Measurements from ENCODE around the gene IQCK. TPM values are rescaled to one million over a fixed set of nuclear protein-coding genes. Genes with fewer than 3 reads are reported as not detected.

Gene IQCK
- total RNA-seq, 2 donors from 2014 or later: 7.9 to 9.5 TPM

DNA sequence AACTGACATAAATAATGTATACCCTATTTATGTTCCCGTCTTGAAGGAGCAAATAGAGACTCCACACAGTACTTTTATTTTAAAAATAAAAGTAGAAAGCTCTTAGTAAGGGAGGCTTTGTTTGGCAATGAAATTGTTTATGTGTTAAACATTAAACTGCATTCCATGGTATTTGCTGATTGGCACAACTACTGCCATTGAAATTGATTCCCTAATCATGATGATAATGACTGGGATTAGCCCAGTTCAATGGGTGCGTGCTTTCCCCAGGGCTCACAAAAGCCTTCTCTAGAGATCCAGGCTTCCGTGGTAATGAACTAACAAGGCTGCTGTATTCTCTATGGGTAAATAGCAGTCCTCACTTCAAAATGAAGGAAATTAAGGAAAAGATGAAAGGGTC, 99.1 kb downstream of the IQCK start:
- intact Hi-C loops (cut with DNase I): no loop called here
- DNase-seq (ENCODE audit: low spot score): no peak

DNA sequence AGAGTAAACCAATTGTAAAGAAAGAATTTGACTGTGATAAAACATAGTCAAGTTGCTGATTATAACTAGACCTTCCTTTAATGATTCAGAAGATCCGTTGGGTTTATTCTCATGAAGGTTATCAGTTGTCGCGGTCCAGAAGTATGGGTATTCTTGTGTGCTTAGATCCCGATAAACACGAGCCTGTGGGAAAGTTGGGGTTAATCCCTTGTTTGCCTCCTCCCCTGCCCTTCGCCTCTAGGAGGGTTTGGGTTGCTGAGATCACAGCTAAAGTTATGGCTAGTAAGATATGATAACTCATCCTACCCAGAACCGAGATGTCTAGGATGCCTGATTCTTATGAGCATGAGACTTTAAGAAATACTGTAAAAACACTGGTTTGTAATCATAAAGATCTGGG, 99.8 kb downstream of the IQCK start:
- intact Hi-C loops (cut with DNase I): no loop called here
- no peak for DNase-seq (ENCODE audit: low spot score)

DNA sequence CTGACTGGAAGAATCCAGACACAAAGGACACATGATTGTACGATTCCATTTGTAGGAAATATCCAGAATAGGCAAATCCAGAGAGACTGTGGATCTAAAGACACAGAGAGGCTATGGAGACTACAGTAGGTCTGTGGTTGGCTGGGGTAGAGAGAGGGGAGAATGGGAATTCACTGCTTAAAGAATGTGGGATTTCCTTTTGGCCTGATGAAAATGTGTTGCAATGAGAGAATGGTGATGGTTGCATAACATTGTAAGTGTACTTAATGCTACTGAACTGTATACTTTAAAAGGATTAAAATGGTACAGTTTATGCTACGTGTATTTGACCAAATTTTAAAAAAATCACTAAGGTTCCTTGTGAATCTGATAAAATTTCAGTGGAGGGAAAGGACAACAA, 104.5 kb downstream of the IQCK start:
- intact Hi-C loops (cut with DNase I): no loop called here
- no peak for DNase-seq (ENCODE audit: low spot score)

DNA sequence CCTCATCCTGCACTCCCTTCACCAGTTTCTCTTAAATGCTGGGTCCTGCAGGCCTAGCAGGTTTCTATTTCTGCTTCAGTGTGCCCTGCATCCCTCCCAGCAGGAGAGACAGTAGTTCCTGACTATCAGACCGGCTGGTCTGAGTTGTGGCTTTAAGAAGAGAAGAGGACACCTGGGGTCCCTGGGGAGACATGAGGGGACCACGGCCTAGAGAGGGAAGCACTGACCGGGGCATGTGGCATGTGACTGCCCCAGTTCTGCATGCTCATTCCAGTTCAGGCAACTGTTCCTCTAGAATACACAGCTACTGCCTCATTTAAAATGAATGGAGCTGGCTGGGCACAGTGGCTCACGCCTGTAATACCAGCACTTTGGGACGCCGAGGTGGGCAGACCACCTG, 105.3 kb downstream of the IQCK start:
- DNase-seq (ENCODE audit: low spot score): no peak
- intact Hi-C loops (cut with DNase I): no loop called here

DNA sequence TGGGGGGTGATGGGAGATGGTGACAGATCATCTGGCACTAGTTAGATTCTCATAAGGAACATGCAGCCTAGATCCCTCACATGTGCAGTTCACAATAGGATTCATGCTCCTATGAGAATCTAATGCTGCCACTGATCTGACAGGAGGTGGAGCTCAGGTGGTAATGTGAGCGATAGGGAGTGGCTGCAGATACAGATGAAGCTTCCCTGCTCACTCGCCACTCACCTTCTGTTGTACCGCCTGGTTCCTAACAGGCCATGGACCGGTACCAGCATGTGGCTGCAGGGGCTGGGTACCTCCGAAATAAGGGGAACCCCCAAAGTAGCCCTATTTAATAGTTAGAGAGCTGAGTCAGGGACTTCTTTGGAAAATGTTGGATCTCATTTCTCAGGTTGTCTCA, 106.1 kb downstream of the IQCK start:
- DNase-seq (ENCODE audit: low spot score): no peak
- intact Hi-C loops (cut with DNase I): no loop called here

GRCh38 chr16:19829844-19830692, 112.0 kb downstream of the IQCK start:
- no peak for DNase-seq (ENCODE audit: low spot score)
- intact Hi-C loops (cut with DNase I): no loop called here

- intact Hi-C loops (cut with DNase I): no loop called here
- DNase-seq (ENCODE audit: low spot score): no peak
Observed at GRCh38 chr16:19830902-19831560, 113.0 kb downstream of the IQCK start.

- intact Hi-C loops (cut with DNase I): no loop called here
- no peak for DNase-seq (ENCODE audit: low spot score)
Observed at GRCh38 chr16:19831678-19832077, 113.6 kb downstream of the IQCK start.

- intact Hi-C loops (cut with DNase I): no loop called here
- DNase-seq (ENCODE audit: low spot score): no peak
Observed at GRCh38 chr16:19833176-19833575, 115.1 kb downstream of the IQCK start.

- intact Hi-C loops (cut with DNase I): no loop called here
- DNase-seq (ENCODE audit: low spot score): no peak
Observed at GRCh38 chr16:19833581-19833980, 115.5 kb downstream of the IQCK start.

DNA sequence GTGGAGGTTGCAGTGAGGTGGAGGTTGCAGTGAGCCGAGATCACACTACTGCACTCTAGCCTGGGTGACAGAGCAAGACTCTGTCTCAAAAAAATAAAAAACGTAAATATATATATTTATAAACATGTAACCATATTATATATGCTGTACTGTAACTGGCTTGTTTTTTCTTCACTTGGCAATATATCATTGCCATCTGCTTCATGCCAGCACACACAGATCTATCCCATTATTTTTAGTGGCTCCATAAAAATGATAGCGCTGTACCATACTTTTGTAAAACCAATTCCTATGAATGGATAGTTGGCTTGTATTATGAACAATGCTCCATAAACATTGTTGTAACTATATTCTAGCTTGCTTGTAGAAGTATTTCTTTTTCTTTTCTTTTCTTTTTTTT, 117.1 kb downstream of the IQCK start:
- no peak for DNase-seq (ENCODE audit: low spot score)
- intact Hi-C loops (cut with DNase I): no loop called here

DNA sequence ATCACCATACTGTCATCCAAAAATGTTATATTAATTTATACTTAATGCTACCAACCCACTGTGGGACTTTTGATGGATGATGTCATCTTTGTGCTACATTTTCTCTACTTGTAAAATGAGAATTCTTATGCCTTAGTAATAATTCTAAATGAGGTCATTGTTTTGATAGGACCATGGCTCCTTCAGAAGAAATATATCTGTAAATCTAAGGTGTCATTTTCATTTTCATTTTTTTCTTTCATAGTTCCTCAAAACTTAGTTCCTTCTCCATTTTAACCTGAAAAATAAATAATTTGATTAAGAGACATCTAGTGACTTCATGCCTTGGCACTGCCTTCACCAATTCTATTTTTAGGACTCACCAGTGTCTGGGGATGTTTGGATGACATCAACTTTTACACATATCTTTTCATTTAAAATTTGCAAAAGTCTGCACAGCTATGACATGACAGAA, 117.9 kb downstream of the IQCK start:
- intact Hi-C loops (cut with DNase I): no loop called here
- no peak for DNase-seq (ENCODE audit: low spot score)

GRCh38 chr16:19837331-19837980, 119.4 kb downstream of the IQCK start:
- intact Hi-C loops (cut with DNase I): no loop called here
- no peak for DNase-seq (ENCODE audit: low spot score)

- intact Hi-C loops (cut with DNase I): loop anchor here in 1 of 2 donors (1.0 kb wide), 1 partner anchor 12 kb away; no protein-coding TSS in a partner anchor
- no peak for DNase-seq (ENCODE audit: low spot score)
Observed at GRCh38 chr16:19837984-19838707, 120.1 kb downstream of the IQCK start.

DNA sequence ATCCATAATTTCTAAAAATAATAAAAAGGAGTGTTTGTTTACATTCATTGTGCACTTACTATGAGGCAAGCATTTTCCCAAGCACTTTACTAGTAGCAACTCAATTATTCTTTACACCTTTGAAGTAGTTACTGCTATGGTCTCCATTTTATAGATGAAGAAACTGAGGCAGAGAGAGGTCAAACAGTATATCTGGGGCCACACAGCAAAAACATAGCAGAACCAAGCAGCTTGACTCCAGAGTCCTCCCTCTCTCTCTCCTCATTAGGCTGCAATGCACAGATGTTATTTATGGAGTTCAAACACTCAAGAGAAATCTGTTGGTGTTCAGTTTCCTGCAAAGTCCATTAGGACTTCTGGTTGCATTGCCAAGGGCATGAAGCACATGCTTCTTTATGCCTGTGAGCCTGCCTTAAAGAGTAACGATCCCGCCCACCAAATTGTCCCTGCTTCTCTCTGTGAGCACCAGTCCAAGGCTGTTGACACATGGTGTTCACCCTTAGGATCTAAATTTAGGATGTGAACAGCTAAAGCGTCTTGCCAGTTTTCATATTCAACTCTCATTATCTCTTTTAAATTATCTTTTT, 122.5 kb downstream of the IQCK start:
- intact Hi-C loops (cut with DNase I): no loop called here
- DNase-seq (ENCODE audit: low spot score): no peak

- no peak for DNase-seq (ENCODE audit: low spot score)
- intact Hi-C loops (cut with DNase I): no loop called here
Observed at GRCh38 chr16:19841184-19841583, 123.1 kb downstream of the IQCK start.

DNA sequence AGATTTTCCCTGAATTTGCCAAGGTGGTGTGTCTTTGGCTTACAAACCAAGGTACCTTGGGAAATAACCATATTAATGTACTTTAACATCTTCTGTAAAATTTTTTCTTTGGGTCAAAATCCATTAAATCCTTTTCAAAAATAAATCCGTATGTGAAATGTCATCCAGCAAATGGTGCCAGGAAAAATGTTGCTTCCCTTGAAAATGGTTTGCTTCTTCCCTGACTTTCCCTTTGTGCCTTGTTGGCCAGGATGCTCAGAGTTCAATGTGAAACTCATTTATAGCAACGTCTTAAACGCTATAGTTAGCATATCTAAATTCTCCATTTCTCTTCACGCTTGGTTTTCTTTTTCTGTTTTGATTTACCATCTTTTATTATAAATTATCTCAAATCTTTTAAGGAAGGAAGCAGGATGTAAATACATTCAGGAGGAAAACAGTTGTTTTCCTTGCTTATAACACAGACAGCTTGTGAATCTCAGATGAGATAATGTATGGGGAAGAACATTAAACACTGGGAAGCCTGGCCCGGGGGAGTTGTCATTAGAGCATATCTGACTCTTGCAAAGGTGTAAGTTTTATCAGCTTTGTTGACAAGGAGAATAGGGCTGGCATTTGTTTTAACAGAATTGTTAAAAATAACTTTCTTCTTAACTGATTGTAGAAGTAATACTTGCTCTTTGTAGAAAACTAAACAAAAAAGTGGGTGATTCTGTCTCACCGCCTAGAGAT, 124.5 kb downstream of the IQCK start:
- intact Hi-C loops (cut with DNase I): no loop called here

GRCh38 chr16:19843371-19843770, 125.3 kb downstream of the IQCK start:
- intact Hi-C loops (cut with DNase I): no loop called here

More for the DNA sequence above, 124.5 kb downstream of the IQCK start:
- DNase-seq (ENCODE audit: low spot score): no peak

More at GRCh38 chr16:19843371-19843770, 125.3 kb downstream of the IQCK start:
- DNase-seq (ENCODE audit: low spot score): no peak
